H1 (cell line): ENCODE results near the gene SHC3. TPM values are rescaled to one million over a fixed set of nuclear protein-coding genes. Genes with fewer than 3 reads are reported as not detected.

Source experiments
- CTCF ChIA-PET: fragments of 300-600 bp; sonication (Branson Sonifier 250); formaldehyde crosslinking; loops from one replicate; lab custom pipeline; 2021; ENCODE audit not compliant: partially characterized antibody; lab: Charles Lee
- POLR2A ChIA-PET: fragments of 300-600 bp; sonication (Branson Sonifier 250); formaldehyde crosslinking; loops from one replicate; lab custom pipeline; 2021; ENCODE audit warnings: inconsistent platforms; ENCODE audit not compliant: partially characterized antibody; lab: Charles Lee
- DNase-seq, 2 experiments: peaks; one replicate each; pipeline versions ENCODE4 v3.0.0 to v3.0.0-alpha.2; 2010 to 2022; ENCODE audit warnings: low spot score in 2 of 2, low read depth in 1 of 2, mixed read lengths in 1 of 2
- FAIRE-seq: peaks from 2 replicates; lab custom pipeline; 2011; peaks lifted over from hg19 to GRCh38; lab: Jason Lieb, UNC
- H2AFZ ChIP-seq: 2 replicates; pipeline ENCODE4 v1.8.1; 2012; ENCODE audit warnings: low read length, inconsistent platforms
- H2AK5ac ChIP-seq: 2 replicates; pipeline ENCODE4 v1.6.1; 2013; ENCODE audit warnings: low read depth, low read length
- H2BK120ac ChIP-seq: replicated peaks from 2 replicates; pipeline ENCODE3; 2013; ENCODE audit warnings: low read depth, low read length, inconsistent platforms
- H2BK12ac ChIP-seq: 2 replicates; pipeline ENCODE4 v1.6.1; 2013; ENCODE audit warnings: low read depth, low read length
- H2BK15ac ChIP-seq: 2 replicates; pipeline ENCODE4 v1.6.1; 2013; ENCODE audit warnings: low read length
- H2BK20ac ChIP-seq: 2 replicates; pipeline ENCODE4 v1.6.1; 2013; ENCODE audit warnings: low read length
- H2BK5ac ChIP-seq: 2 replicates; pipeline ENCODE4 v1.6.1; 2013; ENCODE audit warnings: low read depth, low read length
- H3K14ac ChIP-seq: 2 replicates; pipeline ENCODE4 v1.6.1; 2013; ENCODE audit warnings: inconsistent platforms; ENCODE audit not compliant: insufficient read length
- H3K18ac ChIP-seq: 2 replicates; pipeline ENCODE4 v1.6.1; 2013; ENCODE audit warnings: low read length; ENCODE audit errors: extremely low read depth
- H3K23ac ChIP-seq: 2 replicates; pipeline ENCODE4 v1.6.1; 2013; ENCODE audit warnings: inconsistent platforms; ENCODE audit not compliant: insufficient read length
- H3K23me2 ChIP-seq: 2 replicates; pipeline ENCODE4 v1.6.1; 2013; ENCODE audit warnings: low read depth, low read length
- H3K27ac ChIP-seq: 2 replicates; pipeline ENCODE4 v1.6.1; 2011; ENCODE audit warnings: low read depth, low read length, inconsistent platforms
- H3K27me3 ChIP-seq, 4 experiments: replicated peaks in 1 of 4; 1 replicate in 1 of 4; 2 replicates in 3 of 4; pipeline versions ENCODE4 v1.6.1 to v1.8.1; 2011 to 2013; ENCODE audit warnings: low read length in 3 of 4, mild to moderate bottlenecking in 3 of 4, inconsistent platforms in 2 of 4, mixed read lengths in 2 of 4, moderate library complexity in 1 of 4; ENCODE audit not compliant: control insufficient read depth in 3 of 4, insufficient read depth in 3 of 4; ENCODE audit errors: extremely low read depth in 1 of 4
- H3K36me3 ChIP-seq, 4 experiments: 2 replicates each; pipeline versions ENCODE4 v1.6.1 to v1.8.1; 2011 to 2013; ENCODE audit warnings: mild to moderate bottlenecking in 4 of 4, low read length in 3 of 4, moderate library complexity in 2 of 4, control low read depth in 1 of 4, inconsistent platforms in 1 of 4; ENCODE audit not compliant: insufficient read depth in 4 of 4, control insufficient read depth in 2 of 4
- H3K4ac ChIP-seq: replicated peaks from 2 replicates; pipeline ENCODE3; 2013; ENCODE audit warnings: low read length, low read depth, mixed read lengths, inconsistent platforms; ENCODE audit not compliant: insufficient read length
- H3K4me1 ChIP-seq, 4 experiments: replicated peaks in 1 of 4; 1 replicate in 1 of 4; 2 replicates in 3 of 4; pipeline versions ENCODE4 v1.6.1 to v1.8.1; 2011 to 2013; ENCODE audit warnings: low read length in 3 of 4, inconsistent platforms in 2 of 4, mixed read lengths in 1 of 4; ENCODE audit not compliant: insufficient read depth in 4 of 4, control insufficient read depth in 3 of 4
- H3K4me2 ChIP-seq, 2 experiments: 2 replicates each; pipeline versions ENCODE4 v1.6.1 to v1.8.1; 2011 to 2013; ENCODE audit warnings: low read depth in 2 of 2, low read length in 2 of 2, control low read depth in 1 of 2, inconsistent platforms in 1 of 2, mild to moderate bottlenecking in 1 of 2; ENCODE audit not compliant: insufficient read depth in 1 of 2
- H3K4me3 ChIP-seq, 4 experiments: fragments of 200-600, 300-600 bp in 1 of 4; sonication (generic), shearing (Covaris generic), sonication (Bioruptor Twin) in 1 of 4; 2 replicates each; pipeline versions ENCODE4 v1.5.1 to v1.8.1; 2011 to 2016; ENCODE audit warnings: low read length in 4 of 4, low read depth in 3 of 4, control low read depth in 2 of 4, inconsistent platforms in 2 of 4, mild to moderate bottlenecking in 2 of 4, mixed read lengths in 1 of 4, moderate library complexity in 1 of 4; ENCODE audit not compliant: insufficient read depth in 2 of 4; ENCODE audit errors: extremely low read depth in 1 of 4
- H3K56ac ChIP-seq: replicated peaks from 2 replicates; pipeline ENCODE3; 2013; ENCODE audit warnings: low read depth, mild to moderate bottlenecking, mixed read lengths, low read length, inconsistent platforms; ENCODE audit not compliant: insufficient read length
- H3K79me1 ChIP-seq: 2 replicates; pipeline ENCODE4 v1.6.1; 2013; ENCODE audit warnings: low read depth, low read length, control low read depth
- H3K79me2 ChIP-seq, 2 experiments: 2 replicates each; pipeline versions ENCODE4 v1.6.1 to v1.8.1; 2012 to 2013; ENCODE audit warnings: low read length in 2 of 2, mild to moderate bottlenecking in 2 of 2, inconsistent platforms in 1 of 2; ENCODE audit not compliant: insufficient read depth in 2 of 2, control insufficient read depth in 1 of 2
- H3K9ac ChIP-seq, 4 experiments: replicated peaks in 1 of 4; 1 replicate in 1 of 4; 2 replicates in 3 of 4; pipeline versions ENCODE4 v1.6.1 to v1.8.1; 2011 to 2013; ENCODE audit warnings: low read depth in 3 of 4, low read length in 3 of 4, control low read depth in 2 of 4, mild to moderate bottlenecking in 2 of 4, moderate library complexity in 2 of 4, inconsistent platforms in 1 of 4; ENCODE audit errors: extremely low read depth in 1 of 4
- H3K9me3 ChIP-seq, 2 experiments: 2 replicates each; pipeline versions ENCODE4 v1.6.1 to v1.8.1; 2012 to 2013; ENCODE audit warnings: mild to moderate bottlenecking in 2 of 2, moderate library complexity in 2 of 2, control low read depth in 1 of 2, inconsistent platforms in 1 of 2, low read depth in 1 of 2, low read length in 1 of 2, mixed read lengths in 1 of 2; ENCODE audit not compliant: insufficient read depth in 2 of 2
- H4K20me1 ChIP-seq, 2 experiments: replicated peaks in 1 of 2; 2 replicates each; pipeline versions ENCODE3 to v1.8.1; 2011 to 2013; ENCODE audit warnings: inconsistent platforms in 2 of 2, low read length in 2 of 2, mild to moderate bottlenecking in 1 of 2; ENCODE audit not compliant: insufficient read depth in 2 of 2, control insufficient read depth in 1 of 2
- H4K5ac ChIP-seq: 2 replicates; pipeline ENCODE4 v1.6.1; 2013; ENCODE audit warnings: low read length, low read depth, mixed read lengths, inconsistent platforms; ENCODE audit not compliant: insufficient read length
- H4K8ac ChIP-seq: 2 replicates; pipeline ENCODE4 v1.8.0; 2013; ENCODE audit warnings: mild to moderate bottlenecking, moderate library complexity, low read length, inconsistent platforms; ENCODE audit not compliant: insufficient read depth; ENCODE audit errors: extremely low read depth
- H4K91ac ChIP-seq: replicated peaks from 2 replicates; pipeline ENCODE3; 2013; ENCODE audit warnings: low read length, mixed read lengths, inconsistent platforms; ENCODE audit not compliant: insufficient read length
- ASH2L ChIP-seq: fragments of 200-600, 300-600 bp; sonication (generic); IDR thresholded peaks from one replicate; pipeline ENCODE4 v1.7.1; 2017; ENCODE audit warnings: low read length
- BACH1 ChIP-seq: IDR thresholded peaks from 2 replicates; pipeline ENCODE4 v1.6.1; 2012; ENCODE audit warnings: low read length, improper control_type of control experiment
- BRCA1 ChIP-seq: IDR thresholded peaks from 2 replicates; pipeline ENCODE4 v1.6.1; 2012; ENCODE audit warnings: low read depth, low read length, improper control_type of control experiment
- CEBPB ChIP-seq: IDR thresholded peaks from 2 replicates; pipeline ENCODE4 v1.6.1; 2012; ENCODE audit warnings: low read depth, low read length
- EP300 ChIP-seq, 2 experiments: IDR thresholded peaks; 1 replicate in 1 of 2; 2 replicates in 1 of 2; pipeline ENCODE4 v1.6.1; 2011 to 2012; ENCODE audit warnings: low read depth in 2 of 2, low read length in 2 of 2, mild to moderate bottlenecking in 2 of 2, borderline replicate concordance in 1 of 2, inconsistent platforms in 1 of 2, moderate library complexity in 1 of 2
- EZH2 ChIP-seq: fragments of 200-600 bp; sonication (generic); IDR thresholded peaks from 2 replicates; pipeline ENCODE4 v1.7.1; 2012; ENCODE audit warnings: low read depth, mild to moderate bottlenecking, moderate library complexity, low read length, inconsistent platforms; ENCODE audit not compliant: severe bottlenecking
- HDAC6 ChIP-seq: IDR thresholded peaks from one replicate; pipeline ENCODE4 v1.7.1; 2012; ENCODE audit warnings: low read depth, mild to moderate bottlenecking, inconsistent platforms, low read length, moderate library complexity
- KDM1A ChIP-seq: fragments of 200-600, 300-600 bp; sonication (generic); IDR thresholded peaks from 2 replicates; pipeline ENCODE4 v1.7.1; 2016; ENCODE audit warnings: mild to moderate bottlenecking, low read length, borderline replicate concordance
- MAFK ChIP-seq: IDR thresholded peaks from 2 replicates; pipeline ENCODE4 v1.6.1; 2012; ENCODE audit warnings: low read depth, mild to moderate bottlenecking, improper control_type of control experiment, low read length
- POLR2AphosphoS5 ChIP-seq: IDR thresholded peaks from 2 replicates; pipeline ENCODE4 v1.6.1; 2011; ENCODE audit warnings: low read depth, low read length
- RXRA ChIP-seq: IDR thresholded peaks from 2 replicates; pipeline ENCODE4 v1.6.1; 2011; ENCODE audit warnings: low read depth, mild to moderate bottlenecking, low read length, moderate library complexity; ENCODE audit not compliant: insufficient read depth
- SUZ12 ChIP-seq: fragments of 200-600 bp; sonication (generic); IDR thresholded peaks from 2 replicates; pipeline ENCODE4 v1.6.1; 2012; ENCODE audit warnings: mild to moderate bottlenecking, inconsistent platforms, low read length, moderate library complexity, mixed read lengths
- TEAD4 ChIP-seq: IDR thresholded peaks from 2 replicates; pipeline ENCODE4 v1.6.1; 2012; ENCODE audit warnings: low read depth, low read length, inconsistent platforms, mixed read lengths
- WGBS, 2 experiments: shearing (Covaris generic) in 1 of 2; methylation state at CpG; one replicate each; pipeline versions ENCODE4 v1.1.6 to v1.1.7; 2013 to 2015; ENCODE audit warnings: low lambda C conversion rate in 2 of 2, mixed read lengths in 2 of 2, inconsistent platforms in 1 of 2, low coverage in 1 of 2, missing lambda C conversion rate in 1 of 2; ENCODE audit not compliant: insufficient replicate concordance in 2 of 2, insufficient coverage in 1 of 2, insufficient read length in 1 of 2; ENCODE audit errors: extremely low coverage in 1 of 2, missing lambda C conversion rate in 1 of 2; 5-methylcytosine and 5-hydroxymethylcytosine counted together
- polyA plus RNA-seq, 7 experiments: library from polyadenylated mRNA; depleted of rRNA in 3 of 7; stranded (reverse) in 5 of 7; unstranded in 2 of 7; fragments of >200 nt in 5 of 7; fragments of 200-250 nt in 2 of 7; gene quantifications; 1 replicate in 5 of 7; 2 replicates in 1 of 7; 4 replicates in 1 of 7; pipeline versions ENCODE4 v1.2.1 to v1.2.3, GENCODE V29; 2011 to 2013; ENCODE audit warnings: missing spikeins in 2 of 7, mixed read lengths in 2 of 7
- total RNA-seq: library from RNA; stranded (reverse); fragmentation: NEBNext Ultra II Directional; extraction: Animal tissue kit (Norgen Biotek cat#: 25700); gene quantifications from 2 replicates; pipeline ENCODE4 v1.2.1, GENCODE V29; 2021
- TF ChIP-seq, protein P1 (sequence below): IDR thresholded peaks from 2 replicates; pipeline ENCODE4 v1.6.1; 2012; ENCODE audit warnings: low read length, inconsistent platforms

SHC3 gene
- total and polyA plus RNA-seq, 2 of the 8 experiments (the other 6 are each of a cell fraction or from before 2014, with no cell fraction given): 1.4 to 7.1 TPM

DNA sequence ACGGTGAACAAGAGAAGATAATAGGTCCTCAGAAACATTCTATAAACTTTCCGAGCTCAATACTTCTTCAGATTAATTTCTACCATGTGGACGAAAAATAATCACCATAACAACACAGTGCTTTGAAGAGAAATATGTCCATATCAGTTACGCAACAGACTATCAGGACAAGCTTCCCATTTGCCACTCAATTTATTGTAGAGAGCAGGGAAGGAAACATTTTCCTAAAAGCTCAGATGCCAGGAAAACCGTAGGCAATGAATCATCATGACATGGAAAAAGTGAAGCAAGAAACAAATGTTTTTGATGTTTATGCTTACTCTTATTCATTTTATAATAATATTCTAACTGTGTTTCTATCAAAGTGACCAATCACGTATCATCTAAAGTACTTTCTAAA lies 99.8 kb downstream of the SHC3 start:
- Histone ChIP-seq H3K27me3 (no peaks in the 10 kb centered on the region), H3K56ac (no peak overlapping the region), H3K4me2 (no peak overlapping the region), H3K4me1 (no peaks in the 10 kb centered on the region; a peak in 1 of 7 replicates), H2BK12ac (no peak overlapping the region), H4K8ac (no peak overlapping the region), H3K79me1 (no peaks in the 10 kb centered on the region), H4K5ac (no peak overlapping the region), H3K9ac (no peak overlapping the region), H3K23ac (no peak overlapping the region), H2AFZ (no peak overlapping the region), H2BK20ac (no peak overlapping the region), H4K91ac (no peak overlapping the region), H2BK5ac (no peak overlapping the region), H3K79me2 (no peaks in the 10 kb centered on the region), H3K36me3 (no peaks in the 10 kb centered on the region), H3K18ac (no peak overlapping the region), H3K23me2 (no peaks in the 10 kb centered on the region), H3K4me3 (no peak overlapping the region), H3K4ac (no peak overlapping the region), H2BK15ac (no peak overlapping the region), H3K14ac (no peak overlapping the region), H2BK120ac (no peak overlapping the region), H2AK5ac (no peak overlapping the region), H3K27ac (no peak overlapping the region), H4K20me1 (no peaks in the 10 kb centered on the region), H3K9me3 (no peaks in the 10 kb centered on the region)
- CTCF ChIA-PET: interaction anchor here (1.0 to 1.5 kb wide), 3 partner anchors 22 to 266 kb away, joined by 3 to 6 read pairs (median 3); no protein-coding TSS in a partner anchor
- 83% methylated on average over 6 of the region's 6 CpGs; no CpG with 5 or more reads in 1 of the 2 experiments for WGBS, 2 experiments
- DNase-seq (no peak), FAIRE-seq (no peak)
- POLR2A ChIA-PET: no interaction called here
- TF ChIP-seq SUZ12 (no peak), CEBPB (no peak), HDAC6 (no peak), KDM1A (no peak), RXRA (no peak), TEAD4 (no peak), EZH2 (no peak), BRCA1 (no peak), POLR2AphosphoS5 (no peak), MAFK (no peak), ASH2L (no peak), EP300 (IDR thresholded peaks at IDR 0.05; ENCODE audit: borderline replicate concordance in 1 of 2, low read depth in 2 of 2, low read length in 2 of 2) (no peak), BACH1 (no peak)
- TF ChIP-seq, protein P1, sequence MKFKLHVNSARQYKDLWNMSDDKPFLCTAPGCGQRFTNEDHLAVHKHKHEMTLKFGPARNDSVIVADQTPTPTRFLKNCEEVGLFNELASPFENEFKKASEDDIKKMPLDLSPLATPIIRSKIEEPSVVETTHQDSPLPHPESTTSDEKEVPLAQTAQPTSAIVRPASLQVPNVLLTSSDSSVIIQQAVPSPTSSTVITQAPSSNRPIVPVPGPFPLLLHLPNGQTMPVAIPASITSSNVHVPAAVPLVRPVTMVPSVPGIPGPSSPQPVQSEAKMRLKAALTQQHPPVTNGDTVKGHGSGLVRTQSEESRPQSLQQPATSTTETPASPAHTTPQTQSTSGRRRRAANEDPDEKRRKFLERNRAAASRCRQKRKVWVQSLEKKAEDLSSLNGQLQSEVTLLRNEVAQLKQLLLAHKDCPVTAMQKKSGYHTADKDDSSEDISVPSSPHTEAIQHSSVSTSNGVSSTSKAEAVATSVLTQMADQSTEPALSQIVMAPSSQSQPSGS: no peak
